MM.1S (cell line): Measurements from ENCODE around the gene TIAM1.

Experiments used
- DNase-seq: peaks from one replicate; pipeline ENCODE4 v3.0.0-alpha.2; 2015
- H2AFZ ChIP-seq: fragments of 300-600 bp; sonication (generic); 2 replicates; pipeline ENCODE4 v1.6.0; 2016; ENCODE audit warnings: antibody characterized with exemption, low read length
- H3F3A ChIP-seq: fragments of 300-600 bp; sonication (generic); 2 replicates; pipeline ENCODE4 v1.6.1; 2016; ENCODE audit warnings: mild to moderate bottlenecking, antibody characterized with exemption, low read length, moderate library complexity, mixed read lengths; ENCODE audit not compliant: insufficient read depth
- H3K27ac ChIP-seq: fragments of 300-600 bp; sonication (generic); 2 replicates; pipeline ENCODE4 v1.5.1; 2016; ENCODE audit warnings: mild to moderate bottlenecking, low read length
- H3K27me3 ChIP-seq: fragments of 300-600 bp; sonication (generic); replicated peaks from 2 replicates; pipeline ENCODE4 v1.6.0; 2016; ENCODE audit warnings: low read length; ENCODE audit not compliant: insufficient read depth
- H3K36me3 ChIP-seq: fragments of 300-600 bp; sonication (generic); replicated peaks from 2 replicates; pipeline ENCODE4 v1.6.1; 2016; ENCODE audit warnings: mild to moderate bottlenecking, low read length, mixed read lengths; ENCODE audit not compliant: insufficient read depth
- H3K4me1 ChIP-seq: fragments of 300-600 bp; sonication (generic); 2 replicates; pipeline ENCODE4 v1.6.1; 2016; ENCODE audit warnings: low read length, mixed read lengths
- H3K4me2 ChIP-seq: fragments of 300-600 bp; sonication (generic); 2 replicates; pipeline ENCODE4 v1.6.0; 2016; ENCODE audit warnings: low read depth, low read length
- H3K4me3 ChIP-seq: fragments of 300-600 bp; sonication (generic); 2 replicates; pipeline ENCODE4 v1.5.1; 2016; ENCODE audit warnings: low read length, mixed read lengths
- H3K79me2 ChIP-seq: fragments of 300-600 bp; sonication (generic); 2 replicates; pipeline ENCODE4 v1.6.1; 2016; ENCODE audit warnings: mixed run types, low read length, mixed read lengths
- H3K9ac ChIP-seq: fragments of 300-600 bp; sonication (generic); 2 replicates; pipeline ENCODE4 v1.6.1; 2016; ENCODE audit warnings: low read length, mixed read lengths
- H3K9me2 ChIP-seq: fragments of 300-600 bp; sonication (generic); replicated peaks from 2 replicates; pipeline ENCODE4 v1.6.1; 2016; ENCODE audit warnings: mild to moderate bottlenecking, low read length, mixed read lengths; ENCODE audit not compliant: insufficient read depth
- H3K9me3 ChIP-seq: fragments of 300-600 bp; sonication (generic); replicated peaks from 2 replicates; pipeline ENCODE4 v1.6.1; 2016; ENCODE audit warnings: mild to moderate bottlenecking, low read length, mixed read lengths; ENCODE audit not compliant: insufficient read depth
- H4K20me1 ChIP-seq: fragments of 300-600 bp; sonication (generic); 2 replicates; pipeline ENCODE4 v1.6.1; 2016; ENCODE audit warnings: mild to moderate bottlenecking, low read length, moderate library complexity, mixed read lengths; ENCODE audit not compliant: insufficient read depth
- EZH2 ChIP-seq: fragments of 300-600 bp; sonication (generic); optimal IDR thresholded peaks from 2 replicates; pipeline ENCODE3; 2017; ENCODE audit warnings: low read depth, mild to moderate bottlenecking, antibody characterized with exemption, low read length, mixed read lengths
- EZH2phosphoT487 ChIP-seq: fragments of 300-600 bp; sonication (generic); IDR thresholded peaks from 2 replicates; pipeline ENCODE4 v1.6.1; 2018; ENCODE audit warnings: antibody characterized with exemption, low read length
- TF ChIP-seq, protein P1 (sequence below): fragments of 300-600 bp; sonication (generic); IDR thresholded peaks from 2 replicates; pipeline ENCODE4 v1.5.1; 2016; ENCODE audit warnings: antibody characterized with exemption, low read length, mixed read lengths

The TIAM1 gene

DNA sequence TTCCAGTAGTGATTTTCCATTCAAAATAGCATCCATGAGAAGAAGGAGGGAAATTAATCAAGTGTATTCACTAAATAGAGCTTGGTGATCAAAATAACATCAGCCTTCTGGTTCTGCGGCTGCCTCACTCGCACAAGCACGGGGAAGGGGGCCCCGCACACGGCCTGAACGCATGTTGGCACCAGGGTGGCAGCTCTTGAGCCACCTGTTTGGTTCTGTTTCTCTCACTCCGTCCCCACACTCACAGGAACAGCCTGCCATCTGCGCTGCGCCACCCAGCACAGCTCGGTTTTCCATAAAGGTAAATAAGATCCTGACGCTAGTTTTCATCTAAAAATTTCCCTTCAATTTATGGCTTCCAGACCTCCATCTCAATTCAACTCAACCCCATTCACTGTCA lies 49.4 kb downstream of the TIAM1 start:
- Histone ChIP-seq H3F3A (no peaks in the 10 kb centered on the region), H3K9me2 (no peaks in the 10 kb centered on the region), H3K4me2 (no peak overlapping the region), H3K9me3 (no peaks in the 10 kb centered on the region), H2AFZ (no peak overlapping the region), H3K4me3 (no peak overlapping the region), H3K27ac (no peak overlapping the region), H3K27me3 (no peaks in the 10 kb centered on the region), H3K4me1 (no peaks in the 10 kb centered on the region), H3K79me2 (peaks cover 6% of the 10 kb centered on the region; the same call in 1 of the 2 replicates), H4K20me1 (no peaks in the 10 kb centered on the region), H3K9ac (no peak overlapping the region), H3K36me3 (no peaks in the 10 kb centered on the region)
- DNase-seq, result no peak
- TF ChIP-seq EZH2 (no peak), EZH2phosphoT487 (no peak)
- TF ChIP-seq, protein P1, sequence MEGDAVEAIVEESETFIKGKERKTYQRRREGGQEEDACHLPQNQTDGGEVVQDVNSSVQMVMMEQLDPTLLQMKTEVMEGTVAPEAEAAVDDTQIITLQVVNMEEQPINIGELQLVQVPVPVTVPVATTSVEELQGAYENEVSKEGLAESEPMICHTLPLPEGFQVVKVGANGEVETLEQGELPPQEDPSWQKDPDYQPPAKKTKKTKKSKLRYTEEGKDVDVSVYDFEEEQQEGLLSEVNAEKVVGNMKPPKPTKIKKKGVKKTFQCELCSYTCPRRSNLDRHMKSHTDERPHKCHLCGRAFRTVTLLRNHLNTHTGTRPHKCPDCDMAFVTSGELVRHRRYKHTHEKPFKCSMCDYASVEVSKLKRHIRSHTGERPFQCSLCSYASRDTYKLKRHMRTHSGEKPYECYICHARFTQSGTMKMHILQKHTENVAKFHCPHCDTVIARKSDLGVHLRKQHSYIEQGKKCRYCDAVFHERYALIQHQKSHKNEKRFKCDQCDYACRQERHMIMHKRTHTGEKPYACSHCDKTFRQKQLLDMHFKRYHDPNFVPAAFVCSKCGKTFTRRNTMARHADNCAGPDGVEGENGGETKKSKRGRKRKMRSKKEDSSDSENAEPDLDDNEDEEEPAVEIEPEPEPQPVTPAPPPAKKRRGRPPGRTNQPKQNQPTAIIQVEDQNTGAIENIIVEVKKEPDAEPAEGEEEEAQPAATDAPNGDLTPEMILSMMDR, result no peak

DNA sequence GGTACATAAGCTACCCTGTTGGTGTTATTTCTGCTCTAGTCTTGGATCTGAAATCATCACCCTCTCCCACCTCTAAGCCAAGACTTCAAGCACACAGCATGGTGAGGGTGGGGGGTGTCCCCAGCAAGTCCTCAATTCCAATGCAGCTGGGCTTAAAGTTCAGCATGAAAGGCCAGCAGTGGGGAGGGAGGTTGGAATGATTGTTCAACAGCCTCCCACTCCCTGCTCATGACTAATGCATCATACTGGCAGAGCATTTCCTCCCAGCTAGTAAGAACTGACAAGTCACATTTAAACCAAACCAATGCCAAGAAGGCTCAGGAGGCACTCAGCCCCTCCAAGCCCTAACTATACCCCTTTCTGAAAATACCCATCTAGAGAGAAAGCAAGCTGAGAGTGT lies 50.1 kb downstream of the TIAM1 start:
- H3F3A ChIP-seq, result no peaks in the 10 kb centered on the region
- H2AFZ ChIP-seq, result no peak overlapping the region
- H4K20me1 ChIP-seq, result no peaks in the 10 kb centered on the region
- DNase-seq, result no peak
- H3K27me3 ChIP-seq, result no peaks in the 10 kb centered on the region
- TF ChIP-seq EZH2phosphoT487 (no peak), EZH2 (no peak)
- TF ChIP-seq, protein P1, result no peak
- no peaks in the 10 kb centered on the region for H3K9me2 ChIP-seq
- H3K4me2 ChIP-seq, result no peak overlapping the region
- 0 out of 2 replicates have a peak, but pooled peaks cover 5% of the 10 kb centered on the region for H3K79me2 ChIP-seq
- no peak overlapping the region for H3K9ac ChIP-seq
- no peaks in the 10 kb centered on the region for H3K36me3 ChIP-seq
- H3K4me3 ChIP-seq, result no peak overlapping the region
- no peak overlapping the region for H3K27ac ChIP-seq
- no peaks in the 10 kb centered on the region for H3K4me1 ChIP-seq
- H3K9me3 ChIP-seq, result no peaks in the 10 kb centered on the region

DNA sequence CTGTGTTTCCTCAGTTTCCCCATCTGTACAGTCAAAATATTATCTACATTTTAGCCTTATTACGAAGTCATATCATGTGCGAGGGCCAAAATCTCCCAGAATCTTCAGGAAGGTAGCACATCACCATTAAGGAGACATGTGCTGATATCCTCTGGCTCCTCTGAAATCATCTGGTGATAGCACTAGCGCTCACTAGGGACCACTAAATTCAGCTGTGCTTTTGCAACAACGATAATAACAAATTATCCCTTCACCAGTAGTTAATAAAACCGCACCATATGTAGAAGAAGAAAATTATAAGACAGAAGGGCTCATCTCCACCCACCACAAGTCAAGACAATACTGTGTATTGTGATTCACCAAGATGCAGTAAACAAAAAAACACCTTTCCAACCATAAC lies 53.3 kb downstream of the TIAM1 start:
- Histone ChIP-seq H3K9me2 (no peaks in the 10 kb centered on the region), H3K9me3 (no peaks in the 10 kb centered on the region), H3K27me3 (no peaks in the 10 kb centered on the region), H2AFZ (no peak overlapping the region), H3K4me3 (no peak overlapping the region), H3F3A (no peaks in the 10 kb centered on the region), H3K36me3 (no peaks in the 10 kb centered on the region), H3K79me2 (peaks cover 8% of the 10 kb centered on the region; the same call in 1 of the 2 replicates), H3K4me1 (no peaks in the 10 kb centered on the region), H3K9ac (no peak overlapping the region), H3K27ac (no peak overlapping the region), H3K4me2 (no peak overlapping the region), H4K20me1 (no peaks in the 10 kb centered on the region)
- DNase-seq, result no peak
- TF ChIP-seq EZH2phosphoT487, result no peak
- TF ChIP-seq, protein P1, result no peak
